Duodenal mucosa (tissue), 2 donors: ENCODE measurements around the gene CFAP74.
A peak's percentile ranks its signal among the peaks of the same experiment; 100 is the strongest.
"Not testable (repeated sequence)": the region's sequence is repeated elsewhere in the genome, so short reads cannot be mapped to it uniquely, and the experiment has no call there.

ENCODE experiments used
- H3K27ac ChIP-seq: one replicate; pipeline ENCODE4 v1.7.0; 2013; ENCODE audit warnings: low read depth, low read length
- H3K27me3 ChIP-seq, 2 donors: one replicate each; pipeline ENCODE4 v1.7.0; 2013; ENCODE audit warnings: low read length in 2 of 2, control low read depth in 1 of 2; ENCODE audit not compliant: insufficient read depth in 2 of 2, control insufficient read depth in 1 of 2
- H3K36me3 ChIP-seq, 2 donors: one replicate each; pipeline ENCODE4 v1.7.0; 2013; ENCODE audit warnings: low read length in 2 of 2, control low read depth in 1 of 2; ENCODE audit not compliant: insufficient read depth in 2 of 2, control insufficient read depth in 1 of 2
- H3K4me1 ChIP-seq, 2 donors: one replicate each; pipeline ENCODE4 v1.7.0; 2013; ENCODE audit warnings: low read length in 2 of 2, control low read depth in 1 of 2; ENCODE audit not compliant: insufficient read depth in 2 of 2, control insufficient read depth in 1 of 2
- H3K4me3 ChIP-seq, 2 donors: one replicate each; pipeline ENCODE4 v1.7.0; 2013; ENCODE audit warnings: low read length in 2 of 2, low read depth in 1 of 2
- H3K9ac ChIP-seq, 2 donors: one replicate each; pipeline ENCODE4 v1.7.0; 2013; ENCODE audit warnings: low read length in 2 of 2, low read depth in 1 of 2
- H3K9me3 ChIP-seq, 2 donors: one replicate each; pipeline ENCODE4 v1.7.0; 2013; ENCODE audit warnings: low read length in 2 of 2, control low read depth in 1 of 2; ENCODE audit not compliant: control insufficient read depth in 1 of 2

The CFAP74 gene

DNA sequence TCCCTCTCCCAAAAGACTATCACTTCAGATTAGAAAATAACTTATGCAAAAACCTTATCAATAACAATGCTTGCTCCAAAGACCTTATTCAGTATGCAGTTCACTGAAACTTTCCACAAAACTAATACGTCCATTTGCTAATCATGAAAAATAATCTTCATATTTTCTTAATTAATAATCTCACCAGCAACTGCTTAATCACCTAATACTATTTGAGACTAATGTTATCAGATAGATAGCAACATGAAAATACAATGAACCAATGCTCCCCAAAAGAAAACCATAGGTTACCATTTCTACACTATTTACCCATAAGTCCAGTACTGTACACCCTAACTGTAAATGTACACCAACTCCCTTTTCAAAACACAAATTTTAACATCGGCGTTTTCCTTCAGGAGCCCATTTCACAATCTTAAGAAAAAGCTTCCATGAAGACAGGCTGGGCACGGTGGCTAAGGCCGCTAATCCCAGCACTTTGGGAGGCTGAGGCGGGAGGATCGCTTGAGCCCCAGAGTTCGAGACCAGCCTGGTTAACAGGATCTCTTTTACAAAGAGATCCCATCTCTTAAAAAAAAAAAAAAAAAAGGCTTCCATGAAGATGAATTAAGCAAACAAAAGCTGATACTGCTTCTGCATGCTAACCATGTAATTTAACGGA is 114.4 kb downstream of the CFAP74 start:
- H3K4me1 ChIP-seq, result peaks cover 39 to 42% of the 10 kb centered on the region in 2 donors

DNA sequence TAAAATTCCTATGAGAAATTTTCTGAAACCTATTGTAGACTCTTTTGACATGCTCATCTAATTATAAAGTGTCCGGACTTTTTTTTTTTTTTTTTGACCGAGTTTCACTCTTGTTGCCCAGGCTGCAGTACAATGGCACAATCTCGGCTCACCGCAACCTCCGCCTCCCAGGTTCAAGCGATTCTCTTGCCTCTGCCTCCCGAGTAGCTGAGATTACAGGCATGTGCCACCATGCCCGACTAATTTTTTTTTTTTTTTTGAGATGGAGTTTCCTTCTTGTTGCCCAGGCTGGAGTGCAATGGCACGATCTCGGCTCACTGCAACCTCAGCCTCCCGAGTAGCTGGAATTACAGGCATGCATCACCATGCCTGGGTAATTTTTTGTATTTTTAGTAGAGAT is 119.7 kb downstream of the CFAP74 start:
- not testable (repeated sequence) for H3K4me3 ChIP-seq, H3K27ac ChIP-seq, H3K9me3 ChIP-seq, H3K9ac ChIP-seq, H3K27me3 ChIP-seq, H3K36me3 ChIP-seq
- H3K4me1 ChIP-seq, result peaks cover 49 to 51% of the 10 kb centered on the region in 2 donors

More for the DNA sequence above, 114.4 kb downstream of the CFAP74 start:
- Histone ChIP-seq H3K27ac (no peak overlapping the region), H3K4me3 (peak overlapping the region; percentile 78 to 80), H3K27me3 (no peaks in the 10 kb centered on the region), H3K36me3 (no peaks in the 10 kb centered on the region), H3K9me3 (no peaks in the 10 kb centered on the region), H3K9ac (peak overlapping the region; percentile 63 to 80)

DNA sequence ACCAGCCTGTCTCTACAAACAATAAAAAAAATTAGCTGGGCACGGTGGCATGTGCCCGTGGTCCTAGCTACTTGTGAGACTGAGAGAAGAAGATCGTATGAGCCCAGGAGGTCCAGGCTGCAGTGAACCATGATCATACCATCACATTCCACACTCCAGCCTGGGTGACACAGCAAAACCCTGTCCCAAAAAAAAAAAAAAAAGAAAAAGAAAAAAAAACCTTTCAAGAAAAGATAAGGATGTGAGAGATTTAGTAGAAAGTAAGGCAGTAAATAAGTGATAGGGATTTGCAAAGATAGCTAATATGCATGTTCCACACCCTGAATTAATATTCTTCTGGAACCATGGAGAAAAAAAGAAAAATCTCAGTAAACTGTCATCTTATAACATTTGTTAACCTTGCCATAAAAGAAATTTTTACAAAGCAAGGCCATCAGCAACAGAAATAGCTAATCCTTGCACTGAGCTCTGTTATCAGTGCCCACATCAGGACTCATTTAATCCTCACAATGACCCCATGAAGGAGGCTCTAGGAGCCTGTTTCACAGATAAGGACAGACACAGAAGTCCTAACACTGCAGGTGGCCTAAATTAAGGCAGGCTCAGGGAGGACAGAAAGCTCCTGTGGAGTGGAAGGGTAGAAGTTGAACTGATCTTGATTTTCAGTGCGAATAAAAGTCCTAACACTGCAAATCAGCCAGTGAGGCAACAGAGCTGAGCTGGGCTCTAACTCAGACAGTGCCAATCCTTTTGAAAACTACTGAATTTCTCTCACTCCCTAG is 120.3 kb downstream of the CFAP74 start:
- Histone ChIP-seq H3K4me1 (peaks cover 48 to 52% of the 10 kb centered on the region in 2 donors), H3K9me3 (no peaks in the 10 kb centered on the region), H3K27ac (no peak overlapping the region), H3K4me3 (no peak overlapping the region), H3K9ac (peak overlapping the region in 1 of 2 donors; percentile 35), H3K27me3 (no peaks in the 10 kb centered on the region), H3K36me3 (peaks cover 4 to 6% of the 10 kb centered on the region in 2 donors)

DNA sequence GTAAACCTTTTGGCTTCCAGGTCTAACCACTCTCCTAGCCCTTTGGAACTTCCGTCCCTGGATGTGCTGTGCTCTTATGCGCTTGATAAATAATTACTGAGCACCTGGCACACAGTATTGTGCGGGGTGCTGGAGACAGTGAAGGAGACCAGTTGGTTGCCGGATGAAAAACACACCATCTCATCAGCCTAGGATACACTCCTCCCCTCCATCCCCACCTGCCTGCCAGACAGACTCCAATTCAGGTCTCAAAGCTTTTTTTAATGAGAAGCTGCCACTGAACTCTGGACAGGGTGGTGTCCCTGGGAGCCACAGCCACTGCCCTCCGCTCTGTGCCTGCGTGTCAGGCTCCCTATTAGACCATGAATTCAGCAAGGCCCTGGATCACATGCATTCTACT is 121.9 kb downstream of the CFAP74 start:
- Histone ChIP-seq H3K9me3 (no peaks in the 10 kb centered on the region), H3K4me3 (peak overlapping the region; percentile 9 to 21), H3K27ac (peak overlapping the region; percentile 53), H3K36me3 (peaks cover 4 to 11% of the 10 kb centered on the region in 2 donors), H3K27me3 (no peaks in the 10 kb centered on the region), H3K4me1 (peaks cover 48 to 50% of the 10 kb centered on the region in 2 donors), H3K9ac (peak overlapping the region; percentile 3 to 50)

DNA sequence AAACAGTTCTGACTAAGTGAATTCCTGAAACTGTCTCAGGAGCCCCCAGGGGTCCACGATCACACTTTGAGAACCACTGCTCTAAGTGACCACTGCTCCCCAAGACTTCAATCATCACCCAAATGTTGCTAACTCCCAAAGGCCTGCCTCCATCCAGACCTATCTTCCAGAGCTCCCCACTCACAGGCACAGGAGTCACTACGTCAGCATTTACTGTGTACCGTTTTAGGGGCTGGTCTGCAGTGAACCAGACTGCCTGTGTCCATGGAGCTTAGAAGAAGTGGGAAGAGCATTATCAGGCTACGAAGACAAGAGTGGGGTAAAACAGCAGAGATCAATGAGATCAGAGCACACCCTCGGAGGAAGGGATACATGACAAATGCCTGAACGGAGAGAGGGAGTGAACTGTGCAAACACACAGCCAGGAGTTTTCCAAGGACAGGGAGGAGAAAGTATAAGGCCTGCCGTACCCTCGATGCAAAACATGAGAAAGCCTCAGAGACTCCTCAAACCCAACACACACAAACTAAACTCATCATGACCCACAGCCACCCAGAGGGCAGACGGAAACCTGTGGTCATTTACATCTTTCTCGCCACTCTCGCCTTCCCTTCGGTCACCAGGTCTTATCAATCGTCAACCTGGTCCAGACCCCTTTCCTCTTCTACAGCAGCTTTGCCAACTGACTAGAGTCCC is 122.8 kb downstream of the CFAP74 start:
- H3K27ac ChIP-seq, result peak overlapping the region; percentile 41
- peaks cover 54 to 57% of the 10 kb centered on the region in 2 donors for H3K4me1 ChIP-seq
- H3K27me3 ChIP-seq, result no peaks in the 10 kb centered on the region
- H3K4me3 ChIP-seq, result peak overlapping the region; percentile 8 to 48
- H3K9me3 ChIP-seq, result no peaks in the 10 kb centered on the region
- H3K9ac ChIP-seq, result peak overlapping the region; percentile 3 to 50
- H3K36me3 ChIP-seq, result peaks cover 7 to 21% of the 10 kb centered on the region in 2 donors

DNA sequence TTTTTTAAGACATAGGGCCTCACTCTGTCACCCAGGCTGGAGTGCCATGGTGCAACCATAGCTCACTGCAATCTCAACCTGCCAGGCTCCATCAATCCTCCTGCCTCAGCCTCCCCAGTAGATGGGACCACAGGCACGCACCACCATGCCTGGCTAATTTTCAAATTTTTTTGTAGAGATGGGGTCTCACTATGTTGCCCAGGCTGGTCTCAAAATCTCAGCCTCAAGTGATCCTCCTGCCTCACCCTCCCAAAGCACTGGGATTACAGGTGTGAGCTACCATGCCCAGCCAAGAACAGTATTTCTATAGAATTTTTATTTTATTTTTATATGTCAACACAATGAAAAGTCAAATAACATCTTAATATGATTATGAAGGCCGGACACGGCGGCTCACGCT is 123.6 kb downstream of the CFAP74 start:
- Histone ChIP-seq H3K9me3 (no peaks in the 10 kb centered on the region), H3K27me3 (no peaks in the 10 kb centered on the region), H3K36me3 (peaks cover 7 to 29% of the 10 kb centered on the region in 2 donors), H3K27ac (no peak overlapping the region), H3K9ac (no peak overlapping the region), H3K4me3 (no peak overlapping the region), H3K4me1 (peaks cover 54 to 57% of the 10 kb centered on the region in 2 donors)

DNA sequence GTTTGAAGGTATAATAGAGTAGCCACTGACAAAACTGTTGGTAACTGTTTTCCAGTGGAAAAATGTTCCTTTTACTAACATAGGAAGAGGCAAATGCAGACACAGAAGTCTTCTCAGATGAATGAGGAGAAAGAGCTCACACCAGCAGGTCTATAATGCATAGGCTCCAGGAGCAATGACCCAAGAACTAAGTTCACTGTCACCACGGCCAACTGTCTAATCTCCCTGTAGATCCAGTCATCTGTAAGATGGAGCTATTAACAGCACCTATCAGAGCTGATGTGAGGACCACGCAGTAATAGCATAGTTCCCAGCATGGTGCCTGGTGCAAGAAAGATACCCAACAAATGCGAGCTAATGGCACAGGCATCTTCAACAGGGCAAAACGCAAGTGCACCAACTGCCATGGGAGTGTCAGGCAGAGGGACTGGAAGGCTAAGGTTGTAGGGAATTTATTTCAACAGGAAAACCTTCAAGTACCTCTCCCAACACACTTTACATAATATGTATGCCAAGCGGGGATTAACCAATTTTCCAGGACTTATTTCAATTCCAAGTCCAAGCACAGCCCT is 125.6 kb downstream of the CFAP74 start:
- no peak overlapping the region for H3K27ac ChIP-seq
- peaks cover 52 to 57% of the 10 kb centered on the region in 2 donors for H3K4me1 ChIP-seq

DNA sequence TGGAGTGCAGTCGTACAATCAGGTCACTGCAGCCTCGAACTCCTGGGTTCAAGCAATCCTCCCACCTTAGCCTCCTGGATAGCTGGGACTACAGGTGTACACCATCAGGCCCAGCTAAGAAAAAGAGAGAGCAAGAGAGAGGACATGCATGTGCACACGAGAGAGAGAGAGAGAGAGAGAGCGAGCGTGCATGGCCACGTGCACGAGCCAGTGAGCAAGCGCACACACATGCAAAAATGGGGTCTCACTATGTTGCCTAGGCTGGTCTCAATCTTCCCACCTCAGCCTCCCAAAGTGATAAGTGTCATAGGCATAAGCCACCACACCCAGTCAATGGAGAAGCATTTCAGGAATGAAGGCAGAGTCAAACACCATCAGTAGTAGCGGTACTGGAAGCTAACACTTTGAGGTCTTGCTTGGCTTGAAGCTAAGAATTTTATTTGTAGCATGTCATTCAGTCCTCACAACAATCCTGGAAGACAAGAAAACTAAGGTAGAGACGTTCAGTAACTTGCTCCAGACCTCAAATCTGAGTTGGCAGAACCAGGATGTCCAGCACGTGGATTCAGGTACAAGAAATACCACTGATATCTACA is 127.2 kb downstream of the CFAP74 start:
- Histone ChIP-seq H3K9me3 (no peaks in the 10 kb centered on the region), H3K9ac (no peak overlapping the region), H3K27me3 (no peaks in the 10 kb centered on the region), H3K4me1 (peaks cover 58 to 61% of the 10 kb centered on the region in 2 donors), H3K27ac (no peak overlapping the region), H3K36me3 (peaks cover 7 to 37% of the 10 kb centered on the region in 2 donors), H3K4me3 (no peak overlapping the region)

More for the DNA sequence above, 125.6 kb downstream of the CFAP74 start:
- H3K36me3 ChIP-seq, result peaks cover 7 to 32% of the 10 kb centered on the region in 2 donors
- H3K4me3 ChIP-seq, result no peak overlapping the region
- no peak overlapping the region for H3K9ac ChIP-seq
- H3K27me3 ChIP-seq, result no peaks in the 10 kb centered on the region
- no peaks in the 10 kb centered on the region for H3K9me3 ChIP-seq

DNA sequence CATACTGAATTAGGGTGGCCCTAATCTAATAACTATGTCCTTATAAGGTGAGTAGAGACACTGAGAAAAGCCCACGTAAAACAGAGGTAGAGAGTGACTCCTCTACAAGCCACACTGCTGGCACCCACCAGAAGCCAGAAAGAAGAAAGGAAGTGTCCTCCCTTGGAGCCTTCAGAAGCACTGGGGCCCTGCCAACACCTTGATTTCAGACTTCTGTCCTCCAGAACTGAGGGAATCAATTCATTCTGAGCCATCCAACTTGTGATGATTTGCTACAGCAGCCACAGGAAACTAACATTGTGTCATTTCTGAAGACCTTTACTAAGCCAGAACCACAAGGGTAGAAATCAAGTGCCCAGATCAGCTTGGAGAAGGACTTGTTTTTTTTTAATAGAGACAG is 127.7 kb downstream of the CFAP74 start:
- Histone ChIP-seq H3K9ac (no peak overlapping the region), H3K4me3 (no peak overlapping the region), H3K36me3 (peaks cover 7 to 42% of the 10 kb centered on the region in 2 donors), H3K4me1 (peaks cover 55 to 60% of the 10 kb centered on the region in 2 donors), H3K27ac (no peak overlapping the region), H3K9me3 (no peaks in the 10 kb centered on the region), H3K27me3 (no peaks in the 10 kb centered on the region)
